ENCODE measurements around the gene PLCL2. TPM values are rescaled to one million over a fixed set of nuclear protein-coding genes. Genes with fewer than 3 reads are reported as not detected.
"Not testable (repeated sequence)": the region's sequence is repeated elsewhere in the genome, so short reads cannot be mapped to it uniquely, and the experiment has no call there.

Gene PLCL2
- total RNA-seq, 4 donors from 2014 or later, result 4.1 to 9.1 (median 6.7) TPM

DNA sequence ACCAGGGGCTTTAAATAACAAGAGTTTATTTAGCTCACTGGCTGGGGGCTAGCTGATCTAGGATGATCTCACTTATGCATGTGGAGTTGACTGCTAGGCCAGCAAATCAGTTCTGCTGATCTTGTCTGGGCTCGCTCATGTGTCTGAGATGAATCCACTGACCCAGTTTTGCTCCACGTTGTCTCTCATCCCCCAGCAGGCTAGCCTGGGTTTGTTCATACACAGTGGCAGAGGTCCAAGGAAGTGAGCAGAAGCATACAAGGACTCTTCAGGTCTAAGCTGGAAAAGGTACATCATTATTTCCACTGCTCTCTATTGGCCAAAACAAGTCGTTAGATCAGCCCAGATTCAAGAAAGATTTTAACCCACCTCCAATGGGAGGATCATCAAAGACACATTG is 238.0 kb downstream of the PLCL2 start:
- 87% methylated on average over 3 of the region's 3 CpGs for WGBS
- H3K27me3 ChIP-seq, result no peaks in the 10 kb centered on the region
- H3K9me3 ChIP-seq, result peaks cover 0 to 8% (median 0%) of the 10 kb centered on the region in 4 donors
- no peak overlapping the region for H3K27ac ChIP-seq (replicated peaks in 1 of 4)
- no peaks in the 10 kb centered on the region for H3K4me1 ChIP-seq
- H3K4me3 ChIP-seq, result no peak overlapping the region
- TF ChIP-seq EP300 (IDR thresholded peaks at IDR 0.05) (no peak), POLR2AphosphoS5 (IDR thresholded peaks at IDR 0.05) (no peak), POLR2A (IDR thresholded peaks at IDR 0.05; ENCODE audit: low read depth) (no peak)
- TF ChIP-seq, protein P1, sequence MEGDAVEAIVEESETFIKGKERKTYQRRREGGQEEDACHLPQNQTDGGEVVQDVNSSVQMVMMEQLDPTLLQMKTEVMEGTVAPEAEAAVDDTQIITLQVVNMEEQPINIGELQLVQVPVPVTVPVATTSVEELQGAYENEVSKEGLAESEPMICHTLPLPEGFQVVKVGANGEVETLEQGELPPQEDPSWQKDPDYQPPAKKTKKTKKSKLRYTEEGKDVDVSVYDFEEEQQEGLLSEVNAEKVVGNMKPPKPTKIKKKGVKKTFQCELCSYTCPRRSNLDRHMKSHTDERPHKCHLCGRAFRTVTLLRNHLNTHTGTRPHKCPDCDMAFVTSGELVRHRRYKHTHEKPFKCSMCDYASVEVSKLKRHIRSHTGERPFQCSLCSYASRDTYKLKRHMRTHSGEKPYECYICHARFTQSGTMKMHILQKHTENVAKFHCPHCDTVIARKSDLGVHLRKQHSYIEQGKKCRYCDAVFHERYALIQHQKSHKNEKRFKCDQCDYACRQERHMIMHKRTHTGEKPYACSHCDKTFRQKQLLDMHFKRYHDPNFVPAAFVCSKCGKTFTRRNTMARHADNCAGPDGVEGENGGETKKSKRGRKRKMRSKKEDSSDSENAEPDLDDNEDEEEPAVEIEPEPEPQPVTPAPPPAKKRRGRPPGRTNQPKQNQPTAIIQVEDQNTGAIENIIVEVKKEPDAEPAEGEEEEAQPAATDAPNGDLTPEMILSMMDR (IDR thresholded peaks at IDR 0.05), result no peak
- no peaks in the 10 kb centered on the region for H3K36me3 ChIP-seq
- intact Hi-C loops (cut with DNase I), result no loop called here
- no peak for DNase-seq (ENCODE audit: extremely low spot score)

DNA sequence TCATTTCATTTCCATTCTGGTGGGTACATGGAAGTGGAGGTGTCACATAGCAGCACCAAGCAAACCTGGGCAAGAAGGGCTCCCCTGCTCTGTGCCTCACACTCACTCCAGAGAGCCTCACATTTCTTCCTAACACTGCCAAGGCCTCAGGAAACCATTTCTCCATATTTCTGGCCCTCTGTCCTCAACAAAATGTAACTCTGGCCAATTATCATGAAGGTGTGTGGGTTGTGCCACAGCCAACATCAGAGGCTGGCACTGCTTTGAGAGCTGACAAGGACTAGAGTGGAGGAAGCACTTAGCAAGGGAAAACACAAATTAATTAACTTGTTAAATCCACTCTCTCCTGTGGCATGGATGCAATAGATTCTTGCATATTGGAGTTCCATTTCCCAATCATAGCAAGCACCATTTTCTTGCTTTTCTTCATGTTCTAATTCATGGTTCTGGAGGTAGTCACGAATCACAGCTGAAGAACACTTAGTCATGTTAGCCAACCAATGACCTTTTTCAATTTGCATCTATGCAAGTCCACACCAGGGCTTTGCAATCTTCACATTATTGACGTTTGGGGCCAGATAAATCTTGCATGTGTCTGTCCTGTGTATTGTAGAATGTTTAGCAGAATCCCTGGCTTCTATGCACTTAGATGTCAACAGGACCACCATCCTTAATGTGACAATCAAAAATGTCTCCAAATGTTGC is 241.1 kb downstream of the PLCL2 start:
- Histone ChIP-seq H3K27ac (replicated peaks in 1 of 4) (no peak overlapping the region), H3K9me3 (peaks cover 0 to 8% (median 0%) of the 10 kb centered on the region in 4 donors), H3K27me3 (no peaks in the 10 kb centered on the region), H3K4me3 (no peak overlapping the region), H3K36me3 (no peaks in the 10 kb centered on the region), H3K4me1 (no peaks in the 10 kb centered on the region)
- DNase-seq (ENCODE audit: extremely low spot score), result no peak
- no peak for TF ChIP-seq EP300 (IDR thresholded peaks at IDR 0.05)
- TF ChIP-seq POLR2AphosphoS5 (IDR thresholded peaks at IDR 0.05), result no peak
- TF ChIP-seq POLR2A (IDR thresholded peaks at IDR 0.05; ENCODE audit: low read depth), result no peak
- TF ChIP-seq, protein P1 (IDR thresholded peaks at IDR 0.05), result no peak
- 76% methylated on average over 2 of the region's 2 CpGs for WGBS
- intact Hi-C loops (cut with DNase I), result no loop called here

DNA sequence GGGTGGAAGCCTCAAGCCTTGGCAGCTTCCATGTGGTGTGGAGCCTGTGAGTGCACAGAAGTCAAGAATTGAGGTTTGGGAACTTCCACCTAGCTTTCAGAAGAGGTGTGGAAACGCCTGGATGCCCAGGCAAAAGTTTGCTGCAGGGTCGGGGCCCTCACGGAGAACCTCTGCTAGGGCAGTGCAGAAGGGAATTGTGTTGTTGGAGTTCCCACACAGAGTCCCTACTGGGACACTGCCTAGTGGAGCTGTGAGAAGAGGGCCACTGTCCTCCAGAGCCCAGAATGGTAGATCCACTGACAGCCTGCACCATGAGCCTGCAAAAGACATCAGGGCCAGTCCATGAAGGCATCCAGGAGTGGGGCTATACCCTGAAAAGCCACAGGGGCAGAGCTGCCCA is 243.9 kb downstream of the PLCL2 start:
- DNase-seq (ENCODE audit: extremely low spot score); H3K36me3 ChIP-seq; intact Hi-C loops (cut with DNase I); H3K4me3 ChIP-seq; H3K4me1 ChIP-seq; H3K27me3 ChIP-seq; H3K9me3 ChIP-seq; H3K27ac ChIP-seq (replicated peaks in 1 of 4): not testable (repeated sequence)
- 94% methylated on average over 3 of the region's 3 CpGs for whole genome bisulfite sequencing

DNA sequence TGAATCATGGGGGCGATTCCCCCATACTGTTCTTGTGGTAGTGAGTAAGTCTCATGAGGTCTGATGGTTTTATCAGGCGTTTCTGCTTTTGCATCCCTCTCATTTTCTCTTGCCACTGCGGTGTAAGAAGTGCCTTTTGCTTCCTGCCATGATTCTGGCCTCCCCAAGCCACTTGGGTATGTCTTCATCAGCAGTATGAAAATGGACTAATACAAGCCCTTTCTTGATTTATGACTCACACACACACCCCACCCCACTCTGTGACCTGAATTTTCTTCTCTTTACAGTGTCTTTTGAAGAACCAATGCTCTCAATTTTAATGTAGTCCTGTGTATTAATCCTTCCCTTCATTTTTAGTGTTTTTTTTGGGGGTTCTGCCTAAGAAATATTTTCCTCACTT is 244.8 kb downstream of the PLCL2 start:
- no peaks in the 10 kb centered on the region for H3K9me3 ChIP-seq
- H3K27ac ChIP-seq (replicated peaks in 1 of 4), result no peak overlapping the region
- 69% methylated on average over 3 of the region's 3 CpGs for WGBS
- no peak for TF ChIP-seq EP300 (IDR thresholded peaks at IDR 0.05)
- no peak for TF ChIP-seq POLR2AphosphoS5 (IDR thresholded peaks at IDR 0.05)
- DNase-seq (ENCODE audit: extremely low spot score), result no peak
- H3K4me3 ChIP-seq, result no peak overlapping the region
- no peaks in the 10 kb centered on the region for H3K4me1 ChIP-seq
- no peaks in the 10 kb centered on the region for H3K36me3 ChIP-seq
- no peaks in the 10 kb centered on the region for H3K27me3 ChIP-seq
- intact Hi-C loops (cut with DNase I), result no loop called here

DNA sequence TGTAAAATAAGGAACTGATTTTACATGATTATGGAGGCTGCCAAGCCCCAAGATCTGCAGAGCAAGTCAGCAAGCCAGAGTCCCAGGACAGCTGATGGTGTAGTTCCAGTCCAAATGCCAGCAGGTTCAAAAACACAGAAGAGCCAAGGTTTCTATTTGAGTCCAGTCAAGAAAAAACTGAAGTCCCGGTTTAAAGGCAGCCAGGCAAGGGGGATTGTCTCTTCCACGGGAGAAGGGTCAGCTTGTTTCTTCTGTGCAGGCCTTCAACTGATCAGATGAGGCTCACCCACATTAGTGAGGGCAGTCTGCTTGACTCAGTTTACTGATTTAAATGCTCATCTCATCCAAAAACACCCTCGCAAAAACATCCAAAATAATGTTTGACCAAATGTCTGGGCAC is 246.2 kb downstream of the PLCL2 start:
- 91% methylated on average over 3 of the region's 3 CpGs for WGBS
- H3K36me3 ChIP-seq, result no peaks in the 10 kb centered on the region
- no peaks in the 10 kb centered on the region for H3K27me3 ChIP-seq
- H3K4me3 ChIP-seq, result no peak overlapping the region
- no peaks in the 10 kb centered on the region for H3K4me1 ChIP-seq
- no peak overlapping the region for H3K27ac ChIP-seq (replicated peaks in 1 of 4)
- TF ChIP-seq, protein P1 (IDR thresholded peaks at IDR 0.05), result no peak
- no peak for TF ChIP-seq EP300 (IDR thresholded peaks at IDR 0.05)
- no peak for DNase-seq (ENCODE audit: extremely low spot score)
- peaks cover 0 to 4% (median 1%) of the 10 kb centered on the region in 4 donors for H3K9me3 ChIP-seq
- intact Hi-C loops (cut with DNase I), result no loop called here

All from esophagus muscularis mucosa (tissue), 4 donors.